ENCODE data around the gene S100A13. TPM values are rescaled to one million over a fixed set of nuclear protein-coding genes. Genes with fewer than 3 reads are reported as not detected.
"Not testable (repeated sequence)": the region's sequence is repeated elsewhere in the genome, so short reads cannot be mapped to it uniquely, and the experiment has no call there.

The S100A13 gene
- total RNA-seq, 4 donors from 2014 or later = 44.4 to 63.3 (median 55.7) TPM

GRCh38 chr1:153578936-153579335 is 48.4 kb downstream of the S100A13 start:
- H3K4me1 ChIP-seq = peaks cover 0 to 45% (median 21%) of the 10 kb centered on the region in 3 donors
- H3K4me3 ChIP-seq = no peak overlapping the region
- no peak overlapping the region for H3K27ac ChIP-seq
- H3K36me3 ChIP-seq = no peaks in the 10 kb centered on the region
- H3K27me3 ChIP-seq = no peaks in the 10 kb centered on the region
- DNase-seq = no peak
- 87 to 90% methylated on average over 3 of the region's 3 CpGs for WGBS, 2 donors
- intact Hi-C loops (cut with DNase I) = loop anchor here (5.0 kb wide), 1 partner anchor 33 kb away; the partner anchor contains the start of gene S100A16
- TF ChIP-seq CTCF (IDR thresholded peaks at IDR 0.05) = no peak
- no peak for TF ChIP-seq POLR2A (IDR thresholded peaks at IDR 0.05)
- H3K9me3 ChIP-seq = no peaks in the 10 kb centered on the region

- H3K27me3 ChIP-seq = no peaks in the 10 kb centered on the region
- no peak overlapping the region for H3K4me3 ChIP-seq
- no peaks in the 10 kb centered on the region for H3K36me3 ChIP-seq
- intact Hi-C loops (cut with DNase I) = loop anchor here (5.0 kb wide), 1 partner anchor 34 kb away; the partner anchor contains the start of gene S100A16
- DNase-seq = no peak
- H3K4me1 ChIP-seq = peaks cover 0 to 50% (median 23%) of the 10 kb centered on the region in 3 donors
- H3K27ac ChIP-seq = no peak overlapping the region
- TF ChIP-seq CTCF (IDR thresholded peaks at IDR 0.05) (no peak), POLR2A (IDR thresholded peaks at IDR 0.05) (no peak)
- no peaks in the 10 kb centered on the region for H3K9me3 ChIP-seq
Observed at GRCh38 chr1:153578490-153578889, 48.8 kb downstream of the S100A13 start.

- no peaks in the 10 kb centered on the region for H3K36me3 ChIP-seq
- H3K27me3 ChIP-seq = no peaks in the 10 kb centered on the region
- no peak for DNase-seq
- H3K27ac ChIP-seq = peak overlapping the region; percentile 7 to 82 (median 50)
- intact Hi-C loops (cut with DNase I) = loop anchor here (5.0 kb wide), 1 partner anchor 35 kb away; the partner anchor contains the start of gene S100A16
- no peak overlapping the region for H3K4me3 ChIP-seq
- 31 to 34% methylated on average over 9 of the region's 9 CpGs for WGBS, 2 donors
- no peaks in the 10 kb centered on the region for H3K9me3 ChIP-seq
- TF ChIP-seq CTCF (IDR thresholded peaks at IDR 0.05) = no peak
- TF ChIP-seq POLR2A (IDR thresholded peaks at IDR 0.05) = no peak
- peaks cover 5 to 58% (median 31%) of the 10 kb centered on the region in 3 donors for H3K4me1 ChIP-seq
Observed at GRCh38 chr1:153577624-153578051, 49.7 kb downstream of the S100A13 start.

- 22 to 32% methylated on average over 4 of the region's 4 CpGs for WGBS, 2 donors
- intact Hi-C loops (cut with DNase I) = loop anchor here (5.0 kb wide), 1 partner anchor 35 kb away; the partner anchor contains the start of gene S100A16
- DNase-seq = no peak
- peaks cover 8 to 63% (median 36%) of the 10 kb centered on the region in 3 donors for H3K4me1 ChIP-seq
- H3K9me3 ChIP-seq = no peaks in the 10 kb centered on the region
- peak overlapping the region in 3 of 4 donors; percentile 43 to 82 (median 58) for H3K27ac ChIP-seq
- H3K27me3 ChIP-seq = no peaks in the 10 kb centered on the region
- no peaks in the 10 kb centered on the region for H3K36me3 ChIP-seq
- TF ChIP-seq POLR2A (IDR thresholded peaks at IDR 0.05) = no peak
- no peak for TF ChIP-seq CTCF (IDR thresholded peaks at IDR 0.05)
- no peak overlapping the region for H3K4me3 ChIP-seq
Observed at GRCh38 chr1:153577138-153577537, 50.2 kb downstream of the S100A13 start.

- H3K36me3 ChIP-seq, H3K9me3 ChIP-seq, H3K27me3 ChIP-seq, DNase-seq, H3K4me3 ChIP-seq: not testable (repeated sequence)
- 41 to 54% methylated on average over 4 to 10 of the region's 10 CpGs for WGBS, 2 donors
- peaks cover 10 to 71% (median 40%) of the 10 kb centered on the region in 3 donors for H3K4me1 ChIP-seq
- intact Hi-C loops (cut with DNase I) = loop anchor here (5.0 kb wide), 1 partner anchor 37 kb away; the partner anchor contains the start of gene S100A16
- H3K27ac ChIP-seq = peak overlapping the region in 3 of 4 donors; percentile 6 to 63 (median 38)
Observed at GRCh38 chr1:153575497-153575896, 51.8 kb downstream of the S100A13 start.

GRCh38 chr1:153575081-153575491 is 52.2 kb downstream of the S100A13 start:
- Histone ChIP-seq H3K27ac (peak overlapping the region in 3 of 4 donors; percentile 6 to 63 (median 25)), H3K4me1 (peaks cover 10 to 71% (median 40%) of the 10 kb centered on the region in 3 donors)
- H3K27me3 ChIP-seq, DNase-seq, H3K4me3 ChIP-seq, H3K36me3 ChIP-seq, H3K9me3 ChIP-seq: not testable (repeated sequence)
- intact Hi-C loops (cut with DNase I) = loop anchor here (5.0 kb wide), 1 partner anchor 37 kb away; the partner anchor contains the start of gene S100A16
- 90% methylated on average over 7 of the region's 35 CpGs; no CpG with 5 or more reads in 1 of the 2 donors for WGBS, 2 donors

Measured in esophagus squamous epithelium (tissue), 5 donors.